ENCODE results near the gene ZNF407. TPM values are rescaled to one million over a fixed set of nuclear protein-coding genes. Genes with fewer than 3 reads are reported as not detected.

Gene ZNF407
- total and polyA plus RNA-seq, 2 of the 13 experiments (the other 11 are each of a cell fraction or from before 2014, with no cell fraction given), result 2.3 to 8.7 TPM

- Histone ChIP-seq H3K27me3 (ENCODE audit: control insufficient read depth in 1 of 2, insufficient read depth in 2 of 2, low read length in 2 of 2) (no peaks in the 10 kb centered on the region; a peak in 1 of 5 replicates), H3K79me2 (ENCODE audit: insufficient read depth, low read length) (no peaks in the 10 kb centered on the region), H3K9ac (ENCODE audit: insufficient read depth, low read depth, low read length) (no peak overlapping the region), H3K4me3 (replicated peaks in 1 of 3; ENCODE audit: insufficient read depth in 1 of 3, low read depth in 2 of 3, low read length in 3 of 3) (no peak overlapping the region), H3K9me3 (ENCODE audit: low read length) (no peaks in the 10 kb centered on the region), H3K4me1 (ENCODE audit: insufficient read depth, low read length) (no peaks in the 10 kb centered on the region), H3K36me3 (replicated peaks in 1 of 2; ENCODE audit: control insufficient read depth in 1 of 2, insufficient read depth in 2 of 2, low read length in 2 of 2) (peaks cover 1 to 10% of the 10 kb centered on the region in 2 experiments; a peak in 2 of 5 replicates), H2AFZ (ENCODE audit: low read length) (no peak overlapping the region), H3K27ac (ENCODE audit: extremely low read length, insufficient read depth, low read length) (no peak overlapping the region), H4K20me1 (ENCODE audit: insufficient read depth, low read length) (no peaks in the 10 kb centered on the region), H3K4me2 (ENCODE audit: low read depth, low read length) (no peak overlapping the region)
- no peak for FAIRE-seq
- no peak for TF ChIP-seq PLSCR1 (CRISPR knock-in tag; IDR thresholded peaks at IDR 0.05; ENCODE audit: borderline replicate concordance)
- CTCF ChIA-PET (ENCODE audit: low intra/inter-chr PET ratio, low total read pairs), result no interaction called here
- ATAC-seq, result no peak
- intact Hi-C loops (cut with micrococcal nuclease; ENCODE audit: unreplicated experiment) (no loop called here), in situ Hi-C loops (cut with HindIII; ENCODE audit: extremely low pct_ligation_motif_present, low pct_unique_long_range_greater_than_20kb) (no loop called here)
- BruUV-seq (replicated peaks), result no TSS peak
- POLR2A ChIA-PET, result no interaction called here
- 82% methylated on average over 12 of the region's 12 CpGs for WGBS (ENCODE audit: low lambda C conversion rate)
- DNase-seq (ENCODE audit: low spot score), result no peak
Measured at GRCh38 chr18:74880706-74881278, 283.1 kb downstream of the ZNF407 start.

- Histone ChIP-seq H3K4me2 (ENCODE audit: low read depth, low read length) (no peak overlapping the region), H3K27ac (ENCODE audit: extremely low read length, insufficient read depth, low read length) (no peak overlapping the region), H4K20me1 (ENCODE audit: insufficient read depth, low read length) (no peaks in the 10 kb centered on the region), H2AFZ (ENCODE audit: low read length) (no peak overlapping the region), H3K4me1 (ENCODE audit: insufficient read depth, low read length) (0 out of 2 replicates have a peak, but pooled peaks cover 5% of the 10 kb centered on the region), H3K4me3 (replicated peaks in 1 of 3; ENCODE audit: insufficient read depth in 1 of 3, low read depth in 2 of 3, low read length in 3 of 3) (no peak overlapping the region), H3K79me2 (ENCODE audit: insufficient read depth, low read length) (no peaks in the 10 kb centered on the region), H3K9ac (ENCODE audit: insufficient read depth, low read depth, low read length) (no peak overlapping the region), H3K9me3 (ENCODE audit: low read length) (no peaks in the 10 kb centered on the region), H3K27me3 (ENCODE audit: control insufficient read depth in 1 of 2, insufficient read depth in 2 of 2, low read length in 2 of 2) (no peaks in the 10 kb centered on the region), H3K36me3 (replicated peaks in 1 of 2; ENCODE audit: control insufficient read depth in 1 of 2, insufficient read depth in 2 of 2, low read length in 2 of 2) (peaks cover 0 to 3% of the 10 kb centered on the region in 2 experiments; a peak in 1 of 5 replicates)
- WGBS (ENCODE audit: low lambda C conversion rate), result 95% methylated on average over 11 of the region's 11 CpGs
- no TSS peak for BruUV-seq (replicated peaks)
- ATAC-seq, result no peak
- in situ Hi-C loops (cut with HindIII; ENCODE audit: extremely low pct_ligation_motif_present, low pct_unique_long_range_greater_than_20kb) (no loop called here), intact Hi-C loops (cut with micrococcal nuclease; ENCODE audit: unreplicated experiment) (no loop called here)
- CTCF ChIA-PET (ENCODE audit: low intra/inter-chr PET ratio, low total read pairs), result no interaction called here
- TF ChIP-seq TRAFD1 (CRISPR knock-in tag; IDR thresholded peaks at IDR 0.05; ENCODE audit: borderline replicate concordance) (no peak), HMGA1 (CRISPR knock-in tag; conservative IDR thresholded peaks at IDR 0.05) (no peak), MEIS1 (CRISPR knock-in tag; IDR thresholded peaks at IDR 0.05; ENCODE audit: borderline replicate concordance) (no peak), ZFYVE20 (CRISPR knock-in tag; IDR thresholded peaks at IDR 0.05; ENCODE audit: borderline replicate concordance, low read depth) (no peak)
- no peak for FAIRE-seq
- no peak for DNase-seq (ENCODE audit: low spot score)
- POLR2A ChIA-PET, result no interaction called here
Measured at GRCh38 chr18:74892066-74892627, 294.5 kb downstream of the ZNF407 start.
